ENCODE data around the gene TAP2. TPM values are rescaled to one million over a fixed set of nuclear protein-coding genes. Genes with fewer than 3 reads are reported as not detected.
"Not testable (repeated sequence)": the region's sequence is repeated elsewhere in the genome, so short reads cannot be mapped to it uniquely, and the experiment has no call there.

Gene TAP2
- total RNA-seq, 1 donor from 2014 or later = 81.8 TPM

GRCh38 chr6:32807020-32807580 lies 31.4 kb downstream of the TAP2 start:
- peaks cover 15% of the 10 kb centered on the region for H3K27me3 ChIP-seq (ENCODE audit: low read depth)
- H3K27ac ChIP-seq = no peak overlapping the region
- H3K9me3 ChIP-seq = no peaks in the 10 kb centered on the region
- H3K4me1 ChIP-seq = no peaks in the 10 kb centered on the region
- no peak for ATAC-seq
- no peaks in the 10 kb centered on the region for H3K36me3 ChIP-seq
- no peak for TF ChIP-seq CTCF (IDR thresholded peaks at IDR 0.05)
- DNase-seq = no peak
- intact Hi-C loops (cut with DNase I) = no loop called here
- no peak overlapping the region for H3K4me3 ChIP-seq

- H3K27ac ChIP-seq; H3K4me3 ChIP-seq; DNase-seq; intact Hi-C loops (cut with DNase I); H3K4me1 ChIP-seq; H3K36me3 ChIP-seq; ATAC-seq; H3K9me3 ChIP-seq: not testable (repeated sequence)
- peaks cover 15% of the 10 kb centered on the region for H3K27me3 ChIP-seq (ENCODE audit: low read depth)
Observed at GRCh38 chr6:32805404-32805803, 33.1 kb downstream of the TAP2 start.

- Histone ChIP-seq H3K9me3 (no peaks in the 10 kb centered on the region), H3K36me3 (no peaks in the 10 kb centered on the region), H3K4me1 (no peaks in the 10 kb centered on the region), H3K4me3 (no peak overlapping the region), H3K27ac (no peak overlapping the region), H3K27me3 (ENCODE audit: low read depth) (peaks cover 21% of the 10 kb centered on the region)
- intact Hi-C loops (cut with DNase I) = no loop called here
- no peak for DNase-seq
- no peak for ATAC-seq
- TF ChIP-seq CTCF (IDR thresholded peaks at IDR 0.05) = no peak
Observed at GRCh38 chr6:32803416-32803815, 35.1 kb downstream of the TAP2 start.

GRCh38 chr6:32799740-32800139 lies 38.8 kb downstream of the TAP2 start:
- Histone ChIP-seq H3K4me3 (no peak overlapping the region), H3K27ac (no peak overlapping the region), H3K9me3 (no peaks in the 10 kb centered on the region), H3K4me1 (peaks cover 10% of the 10 kb centered on the region), H3K27me3 (ENCODE audit: low read depth) (peaks cover 14% of the 10 kb centered on the region), H3K36me3 (no peaks in the 10 kb centered on the region)
- no peak for TF ChIP-seq CTCF (IDR thresholded peaks at IDR 0.05)
- DNase-seq (no peak), ATAC-seq (no peak)
- intact Hi-C loops (cut with DNase I) = no loop called here

GRCh38 chr6:32799168-32799567 lies 39.4 kb downstream of the TAP2 start:
- intact Hi-C loops (cut with DNase I) = no loop called here
- peaks cover 10% of the 10 kb centered on the region for H3K4me1 ChIP-seq
- no peaks in the 10 kb centered on the region for H3K9me3 ChIP-seq
- ATAC-seq = no peak
- no peaks in the 10 kb centered on the region for H3K36me3 ChIP-seq
- peaks cover 14% of the 10 kb centered on the region for H3K27me3 ChIP-seq (ENCODE audit: low read depth)
- no peak overlapping the region for H3K27ac ChIP-seq
- no peak overlapping the region for H3K4me3 ChIP-seq
- TF ChIP-seq CTCF (IDR thresholded peaks at IDR 0.05) = no peak
- no peak for DNase-seq

- DNase-seq (peak; percentile 81), ATAC-seq (peak; percentile 82 to 88)
- Histone ChIP-seq H3K27ac (no peak overlapping the region), H3K4me3 (peak overlapping the region; percentile 34), H3K9me3 (no peaks in the 10 kb centered on the region), H3K36me3 (no peaks in the 10 kb centered on the region), H3K27me3 (ENCODE audit: low read depth) (peaks cover 6% of the 10 kb centered on the region), H3K4me1 (peaks cover 10% of the 10 kb centered on the region)
- intact Hi-C loops (cut with DNase I) = no loop called here
- peak; percentile 95 for TF ChIP-seq CTCF (IDR thresholded peaks at IDR 0.05)
Observed at GRCh38 chr6:32796848-32797776, 41.4 kb downstream of the TAP2 start.
